GM18951 (cell line): ENCODE results near the gene SLBP.

Source experiments
- POLR2A ChIP-seq: IDR thresholded peaks from 4 replicates; pipeline ENCODE4 v1.6.1; 2011; ENCODE audit warnings: mild to moderate bottlenecking; ENCODE audit not compliant: insufficient read length, insufficient read depth; ENCODE audit errors: extremely low read depth
- in situ Hi-C: fragments of 300-500 bp; cut with MboI; formaldehyde crosslinking; loops from one replicate; pipeline ENCODE4 v1.12.0; 2022; ENCODE audit warnings: low sequenced_read_pairs, mixed read lengths, inconsistent platforms; ENCODE audit not compliant: unreplicated experiment

Gene SLBP

GRCh38 chr4:1712216-1713002 is at the start of gene SLBP:
Gene SLBP, minus strand, starts transcription at chr4:1712319. Its CDS starts 131 bp downstream, at chr4:1712188.
- TF ChIP-seq POLR2A: peak; percentile 96
- in situ Hi-C loops: no loop called here

- TF ChIP-seq POLR2A: no peak
- in situ Hi-C loops: no loop called here
Observed at GRCh38 chr4:1761130-1761689, 49.1 kb upstream of the SLBP start.

- in situ Hi-C loops: no loop called here
- TF ChIP-seq POLR2A: no peak
Observed at GRCh38 chr4:1760521-1761071, 48.5 kb upstream of the SLBP start.

DNA sequence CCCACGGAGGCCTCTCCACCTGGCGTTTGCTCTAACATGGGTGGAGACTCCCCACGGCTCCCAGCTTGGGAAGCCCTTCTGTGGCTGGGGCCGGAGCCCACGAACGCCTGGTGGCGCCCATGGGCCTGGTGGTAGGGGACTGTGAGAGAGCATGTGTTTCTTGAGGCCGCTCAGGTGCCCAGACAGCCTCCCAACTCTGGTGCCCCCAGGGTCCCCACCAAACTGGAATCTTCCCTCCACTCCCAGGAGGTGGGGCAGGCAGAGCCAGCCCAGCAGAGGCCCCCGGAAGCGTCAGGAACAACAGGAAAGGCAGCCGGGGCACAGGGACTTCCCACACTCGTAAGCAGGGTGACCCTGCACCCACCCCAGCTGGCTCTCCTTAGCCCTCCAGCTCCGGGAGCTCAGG is 47.7 kb upstream of the SLBP start:
- in situ Hi-C loops: no loop called here
- TF ChIP-seq POLR2A: no peak

DNA sequence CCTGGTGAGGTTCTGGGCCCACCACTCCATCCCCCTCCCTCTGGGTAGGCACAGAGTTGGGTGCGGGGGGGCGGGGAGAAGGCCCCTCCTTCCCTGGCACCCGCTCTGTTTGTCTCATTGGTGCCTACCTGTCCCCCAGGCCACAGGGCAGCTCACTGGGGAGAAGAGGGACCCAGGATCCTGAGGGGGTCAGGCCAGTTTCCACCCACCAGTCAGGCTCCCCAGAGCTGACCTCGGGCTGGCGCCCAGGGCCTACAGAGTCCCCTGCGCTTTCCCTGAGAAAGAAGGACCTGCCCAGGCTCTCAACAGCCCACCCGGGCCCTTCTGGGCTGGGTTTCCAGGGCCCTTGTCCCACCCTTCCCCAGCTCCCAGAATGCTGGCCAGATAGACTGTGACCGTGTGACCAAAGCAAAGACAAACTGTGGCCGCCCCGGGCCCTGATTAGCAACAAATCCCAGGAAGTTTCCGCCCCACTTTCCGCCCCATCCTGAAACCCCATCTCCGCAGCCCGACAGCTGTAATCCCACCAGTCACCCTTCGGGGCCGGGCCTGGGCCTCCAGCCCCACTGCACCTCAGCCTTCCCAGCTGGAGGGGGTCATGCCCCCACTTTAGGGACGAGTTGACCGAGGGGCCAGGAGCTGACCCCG is 47.2 kb upstream of the SLBP start:
- no peak for TF ChIP-seq POLR2A
- in situ Hi-C loops: no loop called here

DNA sequence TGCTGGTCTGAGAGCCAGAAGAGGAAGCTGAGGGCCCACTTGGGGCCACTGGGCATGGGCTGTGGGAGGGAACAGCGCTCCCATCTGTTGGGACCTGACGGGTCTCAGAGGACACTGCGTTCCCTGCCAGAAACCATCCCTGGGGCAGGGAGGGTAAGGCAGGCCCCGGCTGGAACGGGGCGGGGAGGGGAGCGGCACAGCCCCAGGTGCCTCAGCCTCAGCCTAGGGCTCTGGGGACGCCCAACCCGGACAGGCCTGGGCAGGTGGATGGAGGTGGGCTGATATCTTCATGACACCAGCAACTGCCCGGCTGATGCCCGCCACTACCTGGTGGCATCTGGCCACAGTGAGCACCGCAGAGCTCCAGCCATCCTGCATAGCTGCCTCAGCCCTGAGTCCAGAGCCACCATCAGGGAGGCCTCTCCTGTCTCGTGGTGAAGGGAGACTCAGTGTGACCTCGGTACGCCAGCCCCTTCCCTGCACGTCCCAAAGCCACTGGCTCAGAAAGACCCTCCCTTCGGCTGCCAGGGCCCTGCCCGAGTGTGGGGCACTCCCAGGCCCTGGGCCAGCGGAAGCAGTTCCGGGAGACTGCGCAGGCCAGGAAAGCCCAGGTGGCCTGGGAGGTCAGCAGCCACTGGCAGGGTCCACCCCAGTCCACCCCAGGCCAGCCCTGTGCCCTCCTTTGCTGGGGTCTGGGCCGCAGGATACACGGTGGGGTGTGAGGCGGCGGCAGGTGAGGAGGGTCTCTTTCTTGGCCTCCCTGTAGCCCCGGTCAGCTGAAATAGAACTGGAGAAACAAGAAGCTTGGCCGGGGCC is 46.4 kb upstream of the SLBP start:
- in situ Hi-C loops: no loop called here
- TF ChIP-seq POLR2A: no peak

- in situ Hi-C loops: no loop called here
Observed at GRCh38 chr4:1757836-1758235, 45.7 kb upstream of the SLBP start.

DNA sequence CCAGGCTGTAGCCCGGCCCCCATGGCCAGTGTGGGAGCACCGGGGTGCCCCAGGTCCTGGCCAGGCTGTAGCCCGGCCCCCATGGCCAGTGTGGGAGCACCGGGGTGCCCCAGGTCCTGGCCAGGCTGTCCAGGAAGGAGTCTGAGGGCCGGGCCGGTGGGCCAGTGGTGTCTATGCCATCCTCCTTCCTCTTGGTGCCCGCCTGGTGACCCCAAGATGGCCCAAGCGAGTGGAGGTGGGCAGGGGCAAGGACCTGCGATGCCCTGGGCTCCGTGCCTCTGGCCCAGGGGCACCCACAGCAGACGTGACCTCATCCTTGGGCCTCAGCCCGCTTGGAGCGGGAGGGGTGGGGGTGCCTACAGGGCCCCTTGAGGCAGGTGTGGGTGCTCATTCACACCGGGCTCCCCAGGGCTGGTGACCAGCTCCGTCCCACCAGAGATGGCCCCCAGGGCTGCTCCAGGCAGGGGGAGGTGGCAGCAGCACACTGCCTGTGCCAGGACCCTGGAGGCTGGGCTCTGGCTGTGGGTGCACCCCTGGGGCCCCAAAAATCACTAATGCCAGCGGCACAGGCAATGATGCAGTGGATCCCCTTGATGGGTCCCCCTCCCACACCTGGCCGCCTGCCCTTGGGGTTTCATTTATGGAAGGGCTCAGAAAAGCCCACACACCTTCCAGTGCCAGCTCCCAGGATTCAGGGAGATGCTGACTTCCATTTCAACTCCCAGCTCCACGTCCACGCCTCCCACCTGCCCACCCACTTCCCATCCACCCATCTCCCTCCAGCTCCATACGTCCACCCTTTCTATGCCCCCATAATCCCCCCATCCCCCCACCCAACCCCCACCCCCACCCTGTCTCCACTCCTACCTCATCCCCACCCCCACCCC is 45.0 kb upstream of the SLBP start:
- TF ChIP-seq POLR2A: no peak
- in situ Hi-C loops: no loop called here

More at GRCh38 chr4:1757836-1758235, 45.7 kb upstream of the SLBP start:
- TF ChIP-seq POLR2A: no peak

DNA sequence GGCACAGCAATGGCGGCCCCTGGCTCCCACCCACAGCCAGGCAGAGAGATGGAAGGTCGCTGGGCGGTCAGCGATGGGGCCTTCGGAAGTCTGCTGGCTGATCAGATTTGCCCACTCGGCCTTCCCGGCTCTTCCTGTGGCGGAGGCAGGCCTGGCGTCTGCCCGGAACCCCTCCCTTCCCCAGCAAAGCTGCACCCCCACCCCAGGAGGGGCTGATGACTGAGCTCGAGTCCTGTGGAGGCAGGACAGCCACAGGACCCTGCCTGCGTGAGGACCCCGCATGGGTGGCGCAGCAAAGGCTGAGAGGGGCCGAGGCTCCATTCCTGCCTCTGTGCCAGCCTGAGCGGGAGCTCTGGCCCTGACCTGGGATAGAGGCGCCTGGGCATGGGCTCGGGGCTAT is 44.0 kb upstream of the SLBP start:
- in situ Hi-C loops: no loop called here
- no peak for TF ChIP-seq POLR2A

GRCh38 chr4:1755297-1755696 is 43.2 kb upstream of the SLBP start:
- TF ChIP-seq POLR2A: no peak
- in situ Hi-C loops: no loop called here

GRCh38 chr4:1754336-1754735 is 42.2 kb upstream of the SLBP start:
- TF ChIP-seq POLR2A: no peak
- in situ Hi-C loops: no loop called here

GRCh38 chr4:1753697-1754311 is 41.7 kb upstream of the SLBP start:
- in situ Hi-C loops: no loop called here
- TF ChIP-seq POLR2A: no peak

DNA sequence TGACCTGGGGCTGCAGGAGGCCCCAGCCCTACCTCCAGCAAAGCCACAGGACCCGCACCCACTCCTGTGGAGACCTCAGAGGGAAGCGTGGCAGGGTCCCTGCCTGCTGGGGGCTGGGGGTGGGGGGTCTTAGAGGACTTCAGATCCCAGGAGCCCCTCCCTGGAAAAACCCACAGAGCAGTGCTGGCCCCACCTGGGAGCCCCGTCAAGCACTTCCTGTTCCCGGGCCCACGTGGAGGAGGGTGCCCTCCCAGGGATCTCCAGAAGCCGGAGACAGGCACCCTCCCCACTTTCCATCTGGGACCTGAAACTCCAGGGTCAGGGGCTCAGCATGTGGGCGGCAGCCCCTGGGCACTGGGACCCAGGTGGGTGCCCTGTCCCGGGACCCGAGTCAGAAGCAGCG is 41.2 kb upstream of the SLBP start:
- in situ Hi-C loops: no loop called here
- TF ChIP-seq POLR2A: no peak
